GM18502 (cell line): ENCODE data around the gene NGB.

Source experiments
- ATAC-seq: cut with Tn5 transposase; IDR thresholded peaks from one replicate; pipeline ENCODE4 v1.9.1; 2021; ENCODE audit warnings: mild to moderate bottlenecking; ENCODE audit not compliant: unreplicated experiment, poor library complexity

The NGB gene

GRCh38 chr14:77240336-77240915 lies 30.6 kb downstream of the NGB start:
- no peak for ATAC-seq

DNA sequence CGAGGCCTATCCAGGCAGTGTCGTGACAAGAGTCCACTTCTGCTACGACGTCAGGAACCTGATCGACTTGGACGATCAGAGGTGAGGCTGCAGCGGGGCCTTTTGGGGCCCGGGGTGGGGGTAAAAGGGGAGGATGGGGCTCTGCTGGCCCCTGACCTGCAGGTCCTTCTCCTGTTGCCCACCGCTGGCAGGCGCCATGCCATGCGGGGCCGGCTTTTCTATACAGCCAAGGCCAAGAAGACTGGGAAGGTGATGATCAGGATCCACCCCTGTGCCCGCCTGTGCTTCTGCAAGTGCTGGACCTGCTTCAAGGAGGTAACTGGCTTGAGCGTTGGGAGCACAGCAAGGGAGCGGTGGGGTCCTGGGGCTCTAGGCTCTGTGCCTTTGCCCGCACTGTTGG lies 31.6 kb downstream of the NGB start:
- ATAC-seq, result no peak

- no peak for ATAC-seq
Observed at GRCh38 chr14:77238996-77239395, 32.0 kb downstream of the NGB start.

DNA sequence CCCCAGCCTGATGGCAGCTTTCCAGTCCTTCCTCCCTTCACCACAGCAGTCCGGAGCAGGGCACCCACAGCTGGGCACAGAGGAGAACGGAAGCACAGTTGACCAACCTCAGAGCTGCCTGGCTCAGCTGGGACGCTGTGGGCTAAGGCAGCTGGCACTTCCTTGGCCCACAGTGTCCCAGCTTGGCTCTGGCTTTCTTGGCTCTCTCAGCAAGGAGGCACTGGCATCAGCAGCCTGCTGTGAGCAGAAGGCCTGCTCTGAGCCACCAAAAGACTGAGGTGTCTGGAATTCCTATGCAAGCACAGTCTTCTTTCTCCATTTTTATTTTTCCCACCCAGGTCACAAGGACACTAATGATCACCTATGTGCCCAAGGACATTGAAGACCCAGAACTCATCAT lies 32.6 kb downstream of the NGB start:
- ATAC-seq, result no peak

- ATAC-seq, result no peak
Observed at GRCh38 chr14:77236814-77237213, 34.2 kb downstream of the NGB start.

- ATAC-seq, result no peak
Observed at GRCh38 chr14:77231721-77232120, 39.3 kb downstream of the NGB start.

DNA sequence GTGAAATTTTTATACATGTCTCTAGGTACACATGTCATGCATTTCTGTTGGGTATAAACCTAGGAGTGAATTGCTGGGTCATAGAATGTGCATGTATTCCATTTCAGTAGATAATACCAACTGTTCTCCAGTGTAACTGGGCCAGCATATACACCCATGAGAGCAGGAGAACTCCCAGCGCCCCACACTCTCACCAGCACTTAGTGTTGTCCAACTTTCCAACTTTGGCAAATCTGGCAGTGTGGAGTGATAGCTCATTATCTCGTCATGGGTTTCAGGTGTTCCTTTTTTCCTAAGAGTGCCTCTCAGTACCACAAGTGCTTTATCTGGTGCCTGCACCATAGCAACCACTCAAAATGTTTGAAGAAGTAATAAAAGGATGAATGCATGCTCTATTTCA lies 40.1 kb downstream of the NGB start:
- ATAC-seq, result no peak

DNA sequence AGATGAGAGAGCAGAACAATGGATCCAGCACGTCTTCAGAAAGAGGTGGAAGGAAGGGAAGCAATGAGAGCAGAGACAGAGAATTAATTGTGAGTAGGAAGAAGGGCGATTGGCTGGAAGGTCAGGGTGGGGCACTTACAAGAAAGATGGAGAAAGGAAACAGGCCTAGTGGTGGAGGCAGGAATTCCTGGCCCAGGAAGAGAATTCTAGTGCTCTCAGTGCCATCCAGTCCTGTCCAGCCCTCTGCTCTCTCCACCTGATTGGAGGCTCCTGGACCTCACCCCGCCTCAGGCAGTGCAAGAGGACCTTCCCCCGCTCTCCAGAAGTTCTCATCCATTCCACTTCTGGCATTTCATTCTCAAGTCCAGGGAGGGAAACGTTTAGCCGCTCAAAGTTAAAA lies 43.0 kb downstream of the NGB start:
- ATAC-seq, result no peak

GRCh38 chr14:77225892-77226557 lies 45.0 kb downstream of the NGB start:
- ATAC-seq, result no peak

GRCh38 chr14:77225254-77225653 lies 45.8 kb downstream of the NGB start:
- ATAC-seq, result no peak

DNA sequence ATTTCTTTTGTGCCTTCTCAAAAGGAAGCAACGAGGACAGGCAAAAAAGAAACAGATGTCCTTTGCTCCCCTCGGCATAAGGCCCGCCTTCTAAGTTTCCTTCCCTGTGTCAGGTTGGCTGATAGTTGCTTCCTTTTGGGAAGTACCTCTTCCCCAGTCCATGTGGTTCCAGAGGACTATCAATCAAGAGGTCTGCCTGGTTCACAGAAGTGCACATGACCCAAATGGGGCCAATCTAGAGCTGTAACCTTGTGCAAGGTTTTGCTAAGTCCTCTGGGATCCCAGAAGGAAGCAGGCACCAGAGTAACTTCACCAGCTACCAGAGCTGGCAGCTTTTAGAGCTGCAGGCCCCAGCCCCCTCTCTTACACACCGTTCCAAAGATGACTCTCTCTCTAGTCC lies 46.8 kb downstream of the NGB start:
- no peak for ATAC-seq

GRCh38 chr14:77222546-77223225 lies 48.3 kb downstream of the NGB start:
- no peak for ATAC-seq

DNA sequence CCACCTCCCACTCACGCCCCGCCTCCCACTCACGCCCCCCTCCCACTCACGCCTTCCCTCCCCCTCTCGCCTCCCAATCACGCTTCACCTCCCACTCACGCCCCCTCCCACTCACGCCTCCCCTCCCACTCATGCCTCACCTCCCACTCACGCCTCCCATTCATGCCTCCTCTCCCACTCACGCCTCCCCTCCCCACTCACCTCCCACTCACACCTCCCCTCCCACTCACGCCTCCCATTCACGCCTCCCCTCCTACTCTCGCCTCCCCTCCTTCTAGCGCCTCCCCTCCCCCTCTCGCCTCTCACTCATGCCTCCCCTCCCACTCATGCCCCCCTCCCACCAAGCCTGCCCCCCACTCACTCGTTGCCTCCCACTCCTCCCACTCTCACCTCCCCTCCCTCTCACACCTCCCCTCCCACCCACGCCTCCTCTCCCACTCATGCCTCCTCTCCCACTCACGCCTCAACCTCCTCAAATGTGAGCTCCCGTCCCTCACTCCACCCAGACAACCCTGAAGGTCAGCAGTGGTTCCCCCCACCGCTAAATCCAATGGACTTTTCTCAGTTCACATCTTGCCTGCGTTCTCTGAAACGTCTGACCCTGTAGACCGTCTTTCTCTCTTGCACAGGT lies 49.6 kb downstream of the NGB start:
- no peak for ATAC-seq

DNA sequence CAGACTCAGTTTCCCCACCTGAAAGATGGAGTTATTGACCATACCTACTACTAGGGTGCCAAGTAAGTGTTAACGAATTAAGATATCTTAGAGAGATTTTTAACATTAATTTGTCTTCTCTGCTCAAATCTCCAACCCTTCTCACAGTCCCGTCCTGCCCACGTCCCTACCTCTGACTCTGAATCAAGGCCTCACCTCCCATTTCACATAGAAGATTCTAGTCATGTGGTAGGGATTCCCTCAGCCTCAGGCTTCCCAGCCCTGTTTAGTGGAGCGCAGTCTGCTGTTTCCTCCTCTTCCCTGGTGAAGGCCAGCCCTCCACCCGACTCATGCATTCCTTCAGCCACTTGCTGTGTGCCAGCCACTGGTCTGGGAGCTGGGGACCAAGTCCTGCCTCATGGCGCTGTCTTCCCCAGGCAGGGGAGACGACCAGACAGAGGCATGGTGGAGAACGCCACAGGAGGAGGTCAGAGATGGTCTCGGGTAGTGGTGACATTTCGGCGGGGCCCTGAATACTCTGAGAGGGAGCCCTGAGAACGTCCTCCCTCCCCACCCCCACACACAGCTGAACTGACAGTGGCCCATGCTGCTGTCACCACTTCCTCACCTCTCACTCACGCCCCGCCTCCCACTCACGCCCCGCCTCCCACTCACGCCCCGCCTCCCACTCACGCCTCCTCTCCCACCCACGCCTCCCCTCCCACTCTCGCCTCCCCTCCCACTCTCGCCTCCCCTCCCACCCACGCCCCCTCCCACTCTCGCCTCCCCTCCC lies 50.6 kb downstream of the NGB start:
- ATAC-seq, result no peak

GRCh38 chr14:77219591-77219990 lies 51.4 kb downstream of the NGB start:
- no peak for ATAC-seq

DNA sequence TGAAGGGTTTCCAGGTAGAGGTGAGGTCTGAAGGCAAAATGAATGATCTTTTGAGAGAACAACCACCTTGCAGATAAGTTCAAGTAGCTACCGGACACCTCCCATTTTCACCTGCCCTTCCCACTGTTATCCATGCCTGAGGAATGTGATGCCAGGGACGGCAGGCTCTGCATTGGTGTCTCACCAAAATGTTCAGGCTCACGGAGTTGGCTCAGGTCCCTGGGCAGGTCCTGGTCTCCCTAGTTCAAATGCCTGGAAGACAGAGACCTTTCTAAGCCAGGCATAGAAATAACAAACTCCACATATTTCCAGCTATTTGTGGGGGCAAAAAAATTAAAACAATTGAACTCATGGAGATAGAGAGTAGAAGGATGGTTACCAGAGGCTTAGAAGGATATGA lies 53.5 kb downstream of the NGB start:
- no peak for ATAC-seq
